Activated CD4-positive, alpha-beta T cell treated with anti-CD3 and anti-CD28 coated beads, Interleukin-10, Interleukin-2, amounts not matched to agents 100 ng/mL and 50 ng/mL, durations not matched to agents 16 hours and 8 hours (primary cell): Measurements from ENCODE around the gene PRF1.
A peak's percentile ranks its signal among the peaks of the same experiment; 100 is the strongest.
"Not testable (repeated sequence)": the region's sequence is repeated elsewhere in the genome, so short reads cannot be mapped to it uniquely, and the experiment has no call there.

ENCODE experiments used
- DNase-seq: peaks from one replicate; pipeline ENCODE4 v3.0.0-alpha.2; 2020

The PRF1 gene

DNA sequence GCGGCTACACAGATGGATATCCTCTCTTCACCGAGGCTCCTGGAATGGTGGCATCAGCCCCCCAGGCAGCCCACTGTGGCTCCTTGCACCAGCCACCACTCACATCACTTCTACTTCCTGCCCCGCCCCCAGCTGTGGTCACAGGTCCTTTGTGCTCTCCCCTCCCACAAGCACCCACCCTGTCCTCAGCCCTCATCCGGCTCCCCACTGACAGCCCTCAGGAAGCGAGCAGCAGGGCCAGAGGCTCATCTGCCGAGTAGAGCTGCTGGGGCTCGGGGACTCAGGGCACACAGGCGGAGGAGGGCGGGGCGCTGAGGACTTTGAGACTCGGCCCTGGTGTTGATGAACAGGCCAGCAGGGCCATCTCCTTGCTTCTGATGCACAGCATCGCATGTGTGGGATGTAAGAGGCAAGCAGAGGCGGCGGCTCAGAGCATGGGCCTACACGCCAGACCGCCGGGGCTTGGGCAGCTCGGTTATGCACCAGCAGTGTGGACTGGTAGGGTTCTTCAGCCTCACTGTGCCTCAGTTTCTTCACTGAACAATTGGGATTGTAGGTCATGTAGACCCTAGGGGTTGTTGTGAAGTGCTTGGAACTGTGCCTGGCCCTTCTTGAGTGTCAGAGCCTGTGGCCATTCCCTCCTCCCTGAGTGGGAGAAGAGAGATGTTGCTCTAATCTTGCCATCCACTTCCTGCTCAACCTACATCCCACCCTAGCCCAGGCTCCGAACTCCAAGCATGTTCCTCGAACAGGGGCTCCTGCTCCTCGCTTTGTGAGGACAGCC, at the start of gene PRF1:
Gene PRF1 (minus strand): TSS at position 77 of the 784 bp plus-strand sequence. CDS start 1,839 bp downstream, outside the sequence.
- DNase-seq, result peak; percentile 76

DNA sequence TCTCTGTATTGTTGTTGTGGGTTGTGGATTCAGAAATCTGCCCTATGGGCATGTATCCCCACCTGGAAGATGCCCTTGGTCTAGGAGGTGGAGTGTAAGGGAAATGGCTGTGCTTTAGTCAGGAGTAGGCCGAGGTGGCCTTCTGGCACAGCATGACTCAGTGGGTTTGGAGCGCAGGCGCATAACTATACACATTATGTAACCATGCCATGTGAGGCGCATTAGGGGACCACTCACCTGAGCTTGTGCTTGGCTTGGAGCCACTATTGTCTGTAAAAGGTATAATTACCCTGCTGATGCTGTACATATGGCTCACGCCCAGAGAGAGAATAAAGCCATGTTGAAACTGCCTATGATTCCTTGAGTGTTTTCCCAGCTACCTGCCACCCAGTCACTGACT, 49.1 kb upstream of the PRF1 start:
- no peak for DNase-seq

DNA sequence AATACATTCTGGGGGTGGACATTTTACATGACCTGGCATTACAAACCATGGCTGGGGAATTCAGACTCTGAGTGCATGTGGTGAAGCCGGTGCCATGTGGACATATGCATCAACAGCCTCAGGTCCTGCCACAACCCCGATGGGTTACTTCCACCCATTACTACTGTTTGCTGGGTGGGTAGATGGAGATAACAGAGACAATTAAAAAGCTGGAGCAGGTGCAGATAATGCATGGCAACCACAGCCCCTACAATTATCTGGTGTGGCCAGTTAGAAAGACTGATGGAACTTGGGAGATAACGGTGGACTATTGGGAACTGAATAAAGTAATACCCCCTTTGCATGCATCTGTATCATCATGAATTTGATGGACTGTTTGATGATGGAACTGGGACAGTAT, 48.2 kb upstream of the PRF1 start:
- no peak for DNase-seq

DNA sequence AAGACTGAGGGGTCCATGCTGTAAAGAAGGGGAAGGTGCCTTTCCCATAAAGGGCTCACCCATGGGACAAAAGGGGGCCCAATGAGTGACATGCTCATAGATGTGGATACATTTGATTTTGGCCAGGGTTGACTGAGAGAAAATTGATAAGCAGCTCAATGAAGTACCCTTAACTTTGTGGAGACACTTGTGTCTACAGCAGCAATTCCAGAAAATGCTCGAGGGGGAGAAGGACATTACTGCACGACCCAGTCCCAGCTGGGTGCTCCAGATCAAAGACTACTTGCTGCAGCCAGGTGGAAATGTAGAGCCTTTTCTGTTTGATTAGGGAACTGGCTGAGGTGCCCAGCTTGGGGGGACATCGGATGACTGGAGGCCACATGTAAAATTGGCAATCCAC, 47.6 kb upstream of the PRF1 start:
- no peak for DNase-seq

DNA sequence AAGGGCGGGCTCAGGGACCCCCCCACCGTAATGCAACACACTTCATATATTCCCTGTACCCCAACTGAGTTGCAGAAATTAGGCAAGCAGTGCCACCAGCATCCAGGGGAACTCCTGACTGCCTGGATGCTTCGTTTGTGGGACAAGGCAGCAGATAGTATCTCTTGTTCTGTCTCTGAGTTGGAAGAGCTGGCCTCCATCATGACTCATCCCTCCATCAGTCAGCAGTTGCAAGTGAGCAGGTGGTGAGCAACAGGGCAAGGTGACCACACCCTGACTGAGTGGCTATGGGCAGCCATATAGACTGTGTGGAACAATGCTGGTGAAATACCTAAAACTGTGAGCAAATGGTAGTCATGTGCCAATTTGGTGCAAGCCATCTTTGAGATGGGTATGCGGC, 47.0 kb upstream of the PRF1 start:
- DNase-seq, result peak; percentile 45

DNA sequence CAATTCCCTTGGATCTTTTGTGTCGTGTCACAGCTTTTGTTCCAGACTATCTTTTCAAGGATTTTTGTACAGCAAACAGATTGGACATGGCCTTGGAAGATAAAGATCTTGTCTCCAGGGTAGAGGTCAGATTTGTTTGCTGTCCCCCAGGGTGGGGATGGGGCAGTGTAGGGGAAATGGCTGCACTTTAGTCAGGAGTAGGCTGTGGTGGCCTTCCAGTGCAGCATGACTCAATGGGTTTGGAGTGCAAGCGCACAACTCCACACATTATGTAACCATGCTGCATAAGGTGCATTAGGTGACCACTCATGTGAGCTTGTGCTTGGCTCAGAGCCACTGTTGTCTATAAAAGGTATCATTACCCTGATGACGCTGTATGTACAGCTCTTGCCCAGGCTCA, 45.9 kb upstream of the PRF1 start:
- no peak for DNase-seq

DNA sequence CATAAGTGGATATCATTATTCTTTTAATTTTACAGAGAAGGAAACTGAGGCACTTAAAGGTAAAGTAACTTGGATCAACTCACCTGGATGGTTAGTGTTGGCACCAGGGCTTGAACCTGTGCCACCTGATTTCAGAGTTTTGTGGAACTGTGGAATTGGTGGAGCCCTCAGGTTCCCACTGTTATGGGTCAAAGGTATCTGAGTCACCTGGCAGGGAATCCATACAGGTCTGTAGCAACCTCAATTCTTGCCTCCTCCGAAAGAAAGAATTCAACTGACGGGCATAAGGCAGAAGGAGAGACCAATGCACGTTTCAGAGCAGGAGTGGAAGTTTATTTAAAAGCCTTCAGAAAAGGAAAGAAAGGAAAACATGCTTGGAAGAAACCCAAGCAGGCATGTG, 44.5 kb upstream of the PRF1 start:
- no peak for DNase-seq

DNA sequence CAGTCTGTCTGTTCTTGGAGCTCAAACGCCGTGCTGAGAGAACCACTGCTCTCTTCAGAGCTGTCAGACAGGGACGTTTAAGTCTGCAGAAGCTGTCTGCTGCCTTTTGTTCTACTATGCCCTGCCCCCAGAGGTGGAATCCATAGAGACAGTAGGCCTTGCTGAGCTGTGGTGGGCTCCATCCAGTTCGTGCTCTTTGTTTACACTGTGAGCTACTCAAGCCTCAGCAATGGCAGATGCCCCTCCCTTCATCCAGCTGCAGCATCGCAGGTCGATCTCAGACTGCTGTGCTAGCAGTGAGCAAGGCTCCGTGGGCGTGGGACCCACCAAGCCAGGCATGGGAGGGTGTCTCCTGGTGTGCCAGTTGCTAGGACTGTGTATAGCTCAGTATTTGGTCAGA, 42.4 kb upstream of the PRF1 start:
- DNase-seq, result not testable (repeated sequence)

DNA sequence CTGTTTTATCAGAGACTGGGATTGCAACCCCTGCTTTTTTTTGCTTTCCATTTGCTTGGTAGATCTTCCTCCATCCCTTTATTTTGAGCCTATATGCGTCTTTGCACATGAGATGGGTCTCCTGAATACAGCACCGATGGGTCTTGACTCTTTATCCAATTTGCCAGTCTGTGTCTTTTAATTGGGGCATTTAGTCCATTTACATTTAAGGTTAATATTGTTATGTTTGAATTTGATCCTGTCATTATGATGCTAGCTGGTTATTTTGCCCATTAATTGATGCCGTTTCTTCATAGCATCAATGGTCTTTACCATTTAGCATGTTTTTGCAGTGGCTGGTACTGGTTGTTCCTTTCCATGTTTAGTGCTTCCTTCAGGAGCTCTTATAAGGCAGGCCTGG, 40.7 kb upstream of the PRF1 start:
- not testable (repeated sequence) for DNase-seq

DNA sequence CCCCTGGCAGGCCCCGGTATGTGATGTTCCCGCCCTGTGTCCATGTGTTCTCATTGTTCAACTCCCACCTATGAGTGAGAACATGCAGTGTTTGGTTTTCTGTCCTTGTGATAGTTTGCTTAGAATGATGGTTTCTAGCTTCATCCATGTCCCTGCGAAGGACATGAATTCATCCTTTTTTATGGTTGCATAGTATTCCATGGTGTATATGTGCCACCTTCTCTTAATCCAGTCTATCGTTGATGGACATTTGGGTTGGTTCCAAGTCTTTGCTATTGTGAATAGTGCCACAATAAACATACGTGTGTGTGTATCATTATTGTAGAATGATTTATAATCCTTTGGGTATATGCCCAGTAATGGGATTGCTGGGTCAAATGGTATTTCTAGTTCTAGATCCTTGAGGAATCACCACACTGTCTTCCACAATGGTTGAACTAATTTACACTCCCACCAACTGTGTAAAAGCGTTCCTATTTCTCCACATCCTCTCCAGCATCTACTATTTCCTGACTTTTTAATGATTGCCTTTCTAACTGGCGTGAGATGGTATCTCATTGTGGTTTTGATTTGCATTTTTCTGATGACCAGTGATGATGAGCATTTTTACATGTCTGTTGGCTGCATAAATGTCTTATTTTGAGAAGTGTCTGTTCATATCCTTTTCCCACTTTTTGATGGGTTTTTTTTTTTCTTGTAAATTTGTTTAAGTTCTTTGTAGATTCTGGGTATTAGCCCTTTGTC, 37.3 kb upstream of the PRF1 start:
- DNase-seq, result not testable (repeated sequence)

DNA sequence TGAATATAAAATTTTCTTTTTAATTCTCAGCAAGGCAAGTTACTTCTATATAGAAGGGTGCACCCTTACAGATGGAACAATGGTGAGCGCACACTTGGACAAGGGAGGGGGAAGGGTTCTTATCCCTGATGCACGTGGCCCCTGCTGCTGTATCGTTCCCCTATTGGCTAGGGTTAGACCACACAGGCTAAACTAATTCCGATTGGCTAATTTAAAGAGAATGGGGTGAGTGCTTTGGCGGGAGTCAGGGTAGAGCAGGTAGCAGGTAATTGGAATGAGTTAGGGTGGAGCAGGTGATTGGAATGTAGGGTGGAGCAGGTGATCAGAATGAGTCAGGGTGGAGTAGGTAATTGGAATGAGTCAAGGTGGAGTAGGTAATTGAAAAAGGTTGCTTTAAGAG, 32.0 kb upstream of the PRF1 start:
- DNase-seq, result not testable (repeated sequence)

DNA sequence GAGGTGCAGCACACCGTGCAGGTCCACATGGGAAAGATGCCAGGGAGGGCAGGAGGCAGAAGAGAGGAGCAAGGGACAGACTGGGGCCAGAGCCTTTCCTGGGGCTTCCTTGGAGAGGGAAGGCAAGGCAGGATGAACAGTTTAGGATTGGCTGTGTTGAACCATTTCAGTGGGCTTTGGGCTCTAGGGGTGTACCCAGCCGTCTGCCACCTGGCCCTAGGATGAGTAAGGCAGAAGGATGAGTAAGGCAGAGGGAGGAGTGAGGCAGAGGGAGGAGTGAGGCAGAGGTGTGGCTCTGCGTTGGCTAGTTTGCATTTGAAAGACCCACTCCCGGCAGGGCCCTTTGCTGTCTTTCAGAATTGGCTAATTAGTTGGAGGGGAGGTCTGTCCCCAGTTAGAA, 31.5 kb upstream of the PRF1 start:
- no peak for DNase-seq

DNA sequence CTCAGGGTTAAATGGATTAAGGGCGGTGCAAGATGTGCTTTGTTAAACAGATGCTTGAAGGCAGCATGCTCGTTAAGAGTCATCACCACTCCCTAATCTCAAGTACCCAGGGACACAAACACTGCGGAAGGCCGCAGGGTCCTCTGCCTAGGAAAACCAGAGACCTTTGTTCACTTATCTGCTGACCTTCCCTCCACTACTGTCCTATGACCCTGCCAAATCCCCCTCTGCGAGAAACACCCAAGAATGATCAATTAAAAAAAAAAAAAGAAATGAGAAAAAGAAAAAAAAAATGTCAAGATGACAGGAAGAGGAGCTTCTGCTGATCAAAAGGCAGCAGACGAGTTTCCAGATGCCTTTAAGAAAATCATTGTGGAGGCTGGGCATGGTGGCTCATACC, 29.2 kb upstream of the PRF1 start:
- not testable (repeated sequence) for DNase-seq

DNA sequence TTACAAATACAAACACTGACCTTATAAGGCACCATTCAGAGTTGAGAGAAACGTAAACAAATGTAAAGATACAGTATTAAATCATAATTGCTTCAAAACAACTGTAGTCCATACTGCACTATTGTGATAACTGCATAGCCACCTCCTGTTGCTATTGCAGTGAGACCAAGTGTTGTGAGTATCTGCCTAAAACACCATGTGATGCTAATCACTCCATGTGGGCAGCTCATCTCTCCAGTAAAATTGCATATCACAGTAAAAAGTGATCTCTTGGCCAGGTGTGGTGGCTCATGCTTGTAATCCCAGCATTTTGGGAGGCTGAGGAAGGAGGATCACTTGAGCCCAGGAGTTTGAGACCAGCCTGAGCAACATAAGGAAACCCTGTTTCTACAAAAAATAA, 26.8 kb upstream of the PRF1 start:
- no peak for DNase-seq

DNA sequence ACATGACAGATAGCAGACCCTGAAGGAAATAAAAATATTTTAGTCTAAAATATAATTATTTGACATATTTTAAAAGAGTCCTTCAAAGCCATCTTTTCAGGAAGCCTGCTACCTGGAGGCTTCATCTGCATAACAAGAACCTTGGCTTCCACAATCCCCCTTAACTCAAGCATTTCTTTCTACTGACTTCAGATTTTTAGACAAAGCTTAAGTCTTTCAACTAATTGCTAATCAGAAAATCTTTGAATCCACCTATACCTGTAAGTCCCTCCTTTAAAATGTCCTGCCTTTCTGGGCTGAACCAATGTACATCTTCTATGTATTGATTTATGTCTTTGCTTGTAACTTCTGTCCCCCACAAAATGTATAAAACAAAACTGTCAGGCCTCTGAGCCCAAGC, 23.5 kb upstream of the PRF1 start:
- DNase-seq, result no peak

DNA sequence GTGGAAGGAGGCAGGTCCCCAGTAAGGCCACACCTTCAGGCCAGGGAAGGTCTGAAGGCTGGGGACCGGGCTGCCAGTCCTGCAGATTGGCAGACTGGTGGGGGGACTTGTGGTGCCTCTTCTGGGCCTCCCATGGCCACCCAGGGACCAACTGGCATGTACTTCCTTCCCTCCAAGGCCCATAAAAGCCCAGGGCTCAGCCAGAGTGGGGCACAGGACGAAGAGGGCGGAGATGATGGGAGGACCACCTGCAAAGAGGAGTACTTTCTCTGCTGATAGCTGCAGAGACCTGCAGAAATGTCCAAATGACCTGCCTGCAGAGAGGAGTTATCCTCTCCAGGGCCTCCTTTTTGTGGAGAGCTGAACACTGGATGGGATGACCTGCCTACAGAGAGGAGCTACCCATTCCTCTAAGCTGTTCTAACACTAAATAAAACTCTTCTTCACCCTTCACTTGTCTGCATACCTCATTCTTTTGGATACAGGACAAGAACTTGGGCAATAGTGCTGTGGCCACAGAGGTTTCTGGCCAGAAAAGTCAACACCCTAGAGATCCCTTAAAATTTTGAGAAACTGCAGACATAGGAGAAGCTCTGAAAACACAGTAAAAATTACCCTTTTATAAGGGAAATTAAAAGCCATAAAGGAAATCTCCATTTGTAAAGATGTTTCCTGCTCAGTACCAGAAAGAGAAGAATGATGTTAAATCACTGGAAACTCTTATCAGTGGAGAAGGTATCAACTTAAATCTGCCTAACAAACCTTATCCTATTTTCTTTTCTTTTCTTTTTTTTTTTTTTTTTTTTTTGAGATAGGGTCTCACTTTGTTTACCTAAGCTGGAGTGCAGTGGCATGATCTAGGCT, 20.7 kb upstream of the PRF1 start:
- no peak for DNase-seq

DNA sequence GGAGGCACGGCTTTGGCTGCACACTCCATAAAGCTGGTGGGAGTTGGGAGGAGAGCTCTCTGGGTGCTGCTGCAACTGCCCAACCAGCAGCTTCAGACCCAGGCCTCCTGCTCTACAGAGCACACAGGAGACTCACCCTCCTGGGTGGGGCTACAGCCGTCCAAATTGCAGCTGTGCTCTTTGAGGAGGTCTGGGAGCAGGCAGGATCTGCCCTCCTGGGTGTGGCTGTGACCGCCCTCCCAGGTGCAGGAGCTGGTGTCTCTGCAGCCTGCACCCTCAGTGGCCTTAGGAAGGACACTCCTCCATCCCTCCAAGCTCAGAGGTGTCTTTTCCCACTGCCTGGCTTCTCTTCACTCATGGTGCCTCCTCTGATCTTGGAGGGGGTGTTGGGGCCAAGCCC, 20.0 kb upstream of the PRF1 start:
- DNase-seq, result no peak

DNA sequence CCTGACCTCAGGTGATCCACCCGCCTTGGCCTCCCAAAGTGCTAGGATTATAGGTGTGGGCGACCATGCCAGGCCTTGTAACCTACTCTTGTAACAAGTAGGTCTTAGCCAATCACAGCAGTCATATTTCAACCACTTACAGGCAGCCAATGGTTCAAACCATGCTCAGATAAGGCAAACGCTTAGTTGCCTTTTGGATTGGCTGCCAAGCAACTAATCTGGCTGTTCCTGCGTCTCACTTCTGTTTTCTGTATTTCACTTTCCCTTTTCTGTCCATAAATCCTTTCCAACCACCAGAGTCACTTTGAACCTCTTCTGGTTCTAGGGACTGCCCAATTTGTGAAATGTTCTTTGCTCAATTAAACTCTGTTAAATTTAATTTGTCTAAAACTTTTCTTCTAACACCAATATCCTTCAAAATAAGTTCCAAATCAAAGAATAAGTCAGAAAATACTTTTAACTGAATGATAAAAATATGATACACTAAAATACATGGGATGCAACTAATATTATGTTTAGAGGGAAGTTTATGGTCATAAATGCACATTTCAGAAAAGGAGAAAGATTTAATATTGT, 19.1 kb upstream of the PRF1 start:
- no peak for DNase-seq

DNA sequence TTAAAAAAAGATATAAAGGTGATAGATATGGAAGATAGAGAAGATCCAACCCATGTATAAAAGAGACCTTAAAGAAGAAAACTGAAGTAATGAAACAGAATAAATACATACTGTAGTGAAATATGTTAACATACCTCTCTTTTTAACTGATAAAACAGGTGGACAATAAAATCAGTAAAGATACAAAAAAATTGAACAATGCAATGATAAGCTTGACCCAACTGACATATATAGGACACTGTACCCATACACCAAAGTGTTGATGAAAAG, 17.4 kb upstream of the PRF1 start:
- no peak for DNase-seq

DNA sequence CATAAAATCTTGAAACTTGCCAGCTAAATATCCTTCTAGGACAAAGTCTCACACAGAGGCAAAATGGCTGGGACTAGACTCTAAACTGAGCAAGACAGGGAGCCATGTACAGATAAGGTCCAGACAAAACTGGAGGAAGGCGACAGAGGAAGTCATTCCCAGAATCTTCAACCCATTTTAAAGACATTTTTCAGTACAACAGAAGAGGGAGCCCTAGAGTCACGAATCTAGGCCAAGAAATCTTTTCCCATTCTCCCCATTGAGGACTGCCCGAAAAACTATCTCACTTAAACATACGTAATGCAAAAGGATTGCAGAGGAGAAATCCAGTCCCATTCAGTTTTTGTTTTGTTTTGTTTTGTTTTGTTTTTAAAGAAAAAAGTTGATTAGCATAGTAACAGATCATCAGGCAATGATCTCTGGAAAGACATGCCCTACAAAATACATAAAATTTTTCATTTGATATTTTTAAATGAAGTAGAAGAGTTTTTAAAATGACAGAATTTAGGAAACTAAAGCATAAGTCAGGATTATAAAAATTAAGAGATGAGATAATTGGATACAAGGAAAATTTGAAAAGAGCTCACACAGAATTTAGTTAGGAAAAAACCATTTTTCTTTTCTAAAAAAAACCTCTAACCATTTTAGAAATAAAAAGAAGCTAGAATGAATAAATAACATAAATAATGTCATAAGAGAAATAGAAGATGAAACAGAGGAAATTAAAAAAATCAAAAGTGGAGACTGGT, 16.9 kb upstream of the PRF1 start:
- DNase-seq, result no peak

DNA sequence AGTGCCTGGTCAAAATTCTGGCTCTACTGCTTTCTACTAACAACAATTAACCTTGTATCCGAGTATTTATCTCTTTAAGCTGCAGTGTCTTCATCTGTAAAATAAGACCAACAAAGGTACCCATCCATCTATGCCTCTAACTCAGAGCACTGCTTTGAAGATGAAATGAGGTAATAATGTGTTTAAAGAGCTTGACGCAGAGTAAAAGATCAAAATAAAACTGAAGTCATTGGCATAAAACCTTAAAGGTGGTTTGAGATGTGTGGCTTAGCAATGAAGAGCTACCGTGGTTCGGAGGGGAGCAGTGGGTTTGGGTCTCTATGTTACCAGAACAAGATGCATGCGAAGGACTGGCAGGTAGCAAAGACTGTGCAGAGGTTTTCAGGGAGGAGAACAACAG, 16.1 kb upstream of the PRF1 start:
- no peak for DNase-seq

DNA sequence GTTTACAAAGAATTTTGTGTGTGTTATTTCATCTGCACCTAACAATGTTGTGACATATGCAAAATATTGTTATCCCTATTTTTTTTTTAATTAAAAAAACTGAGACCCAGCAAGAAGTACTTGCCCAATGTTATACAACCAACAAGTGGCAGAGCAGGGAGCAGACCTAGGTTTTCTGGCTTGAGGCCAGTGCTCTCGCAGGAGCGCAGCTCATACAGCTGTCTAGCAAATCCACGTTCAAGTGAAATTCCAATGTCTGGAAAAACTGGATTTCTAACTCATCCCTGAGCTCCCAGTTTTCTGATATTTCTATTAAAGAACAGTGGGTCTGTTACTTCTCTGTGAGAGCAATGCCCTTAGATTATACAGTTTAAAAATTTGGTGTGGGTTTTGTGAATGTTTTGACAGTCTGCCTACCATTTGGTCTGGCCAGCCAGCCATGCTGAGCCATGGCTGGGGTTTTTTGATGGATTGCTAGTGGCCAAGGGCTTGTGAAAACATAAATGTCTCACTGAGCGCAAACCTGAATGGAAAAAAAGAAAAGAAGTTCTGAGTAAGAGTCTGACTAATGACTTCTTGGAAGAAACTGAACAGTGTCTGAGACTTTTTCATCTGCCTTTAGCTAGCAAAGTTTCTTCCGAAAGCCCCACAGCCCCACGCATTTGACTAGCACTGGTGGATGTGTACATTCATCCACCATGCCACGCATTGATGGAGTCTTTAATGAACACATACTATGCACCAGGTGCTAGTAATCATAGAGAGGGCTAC, 15.4 kb upstream of the PRF1 start:
- DNase-seq, result peak; percentile 63
